Mesothelial cell of epicardium (in vitro differentiated cells): ENCODE results near the gene CADPS2. TPM values are rescaled to one million over a fixed set of nuclear protein-coding genes. Genes with fewer than 3 reads are reported as not detected.
A peak's percentile ranks its signal among the peaks of the same experiment; 100 is the strongest.

ENCODE experiments used
- DNase-seq, 2 experiments: peaks; one replicate each; pipeline ENCODE4 v3.0.0; 2021; ENCODE audit warnings: low spot score in 2 of 2; ENCODE audit not compliant: unreplicated experiment in 2 of 2
- H3K27ac Mint-ChIP-seq: 2 replicates; pipeline ENCODE4 v1.8.0; 2021; ENCODE audit warnings: mixed read lengths
- H3K27me3 Mint-ChIP-seq: 2 replicates; pipeline ENCODE4 v1.8.0; 2021; ENCODE audit warnings: low read depth, mixed read lengths
- H3K36me3 Mint-ChIP-seq: 2 replicates; pipeline ENCODE4 v1.8.0; 2021; ENCODE audit warnings: mixed read lengths
- H3K4me1 Mint-ChIP-seq: 2 replicates; pipeline ENCODE4 v1.8.0; 2021; ENCODE audit warnings: mixed read lengths
- H3K4me3 Mint-ChIP-seq: 2 replicates; pipeline ENCODE4 v1.8.0; 2021; ENCODE audit warnings: mild to moderate bottlenecking, moderate library complexity, mixed read lengths
- H3K9me3 Mint-ChIP-seq: 2 replicates; pipeline ENCODE4 v1.8.0; 2021; ENCODE audit warnings: mixed read lengths
- CTCF ChIP-seq: fragments of 200-600 bp; sonication (generic); IDR thresholded peaks from one replicate; pipeline ENCODE4 v1.5.0; 2021; ENCODE audit warnings: antibody characterized with exemption; ENCODE audit not compliant: unreplicated experiment
- total RNA-seq: library from RNA; stranded (reverse); gene quantifications from 3 replicates; pipeline ENCODE4 v1.2.1, GENCODE V29; 2021

CADPS2 gene
- total RNA-seq, 1 donor from 2014 or later, result 2.7 TPM

- H3K4me3 Mint-ChIP-seq, result peak overlapping the region; percentile 18
- peaks cover 98% of the 10 kb centered on the region for H3K27me3 Mint-ChIP-seq
- no peak for TF ChIP-seq CTCF
- no peak overlapping the region for H3K27ac Mint-ChIP-seq
- H3K4me1 Mint-ChIP-seq, result peaks cover 16% of the 10 kb centered on the region
- H3K36me3 Mint-ChIP-seq, result no peaks in the 10 kb centered on the region
- H3K9me3 Mint-ChIP-seq, result no peaks in the 10 kb centered on the region
- DNase-seq, result no peak
Measured at GRCh38 chr7:122300211-122300932, 585.9 kb downstream of the CADPS2 start.

GRCh38 chr7:122299624-122300210, 586.5 kb downstream of the CADPS2 start:
- Mint-ChIP-seq H3K4me1 (peaks cover 12% of the 10 kb centered on the region), H3K4me3 (peak overlapping the region; percentile 18), H3K27ac (no peak overlapping the region), H3K36me3 (no peaks in the 10 kb centered on the region), H3K27me3 (peaks cover 96% of the 10 kb centered on the region), H3K9me3 (no peaks in the 10 kb centered on the region)
- TF ChIP-seq CTCF, result no peak
- no peak for DNase-seq

- DNase-seq, result no peak
- TF ChIP-seq CTCF, result no peak
- Mint-ChIP-seq H3K27me3 (peaks cover 95% of the 10 kb centered on the region), H3K27ac (no peak overlapping the region), H3K4me3 (no peak overlapping the region), H3K36me3 (no peaks in the 10 kb centered on the region), H3K4me1 (peaks cover 6% of the 10 kb centered on the region), H3K9me3 (no peaks in the 10 kb centered on the region)
Measured at GRCh38 chr7:122298618-122299017, 587.6 kb downstream of the CADPS2 start.

- no peak for TF ChIP-seq CTCF
- Mint-ChIP-seq H3K4me1 (peaks cover 6% of the 10 kb centered on the region), H3K27ac (no peak overlapping the region), H3K4me3 (no peak overlapping the region), H3K36me3 (no peaks in the 10 kb centered on the region), H3K27me3 (peaks cover 94% of the 10 kb centered on the region), H3K9me3 (no peaks in the 10 kb centered on the region)
- DNase-seq, result no peak
Measured at GRCh38 chr7:122298131-122298530, 588.1 kb downstream of the CADPS2 start.

GRCh38 chr7:122291189-122291588, 595.1 kb downstream of the CADPS2 start:
- Mint-ChIP-seq H3K27me3 (peaks cover 67% of the 10 kb centered on the region), H3K4me1 (no peaks in the 10 kb centered on the region), H3K9me3 (peaks cover 23% of the 10 kb centered on the region), H3K4me3 (no peak overlapping the region), H3K36me3 (no peaks in the 10 kb centered on the region), H3K27ac (no peak overlapping the region)
- no peak for DNase-seq
- no peak for TF ChIP-seq CTCF
